HT1080 (cell line): Measurements from ENCODE around the gene MAPK8IP3. TPM values are rescaled to one million over a fixed set of nuclear protein-coding genes. Genes with fewer than 3 reads are reported as not detected.

Source experiments
- DNase-seq: peaks from one replicate; pipeline ENCODE4 v3.0.0-alpha.2; 2015; ENCODE audit warnings: low read depth
- total RNA-seq: library from RNA; depleted of rRNA; stranded (reverse); fragments of >200 nt; shearing (Covaris generic); gene quantifications from 2 replicates; pipeline ENCODE4 v1.2.3, GENCODE V29; 2014

MAPK8IP3 gene
- total RNA-seq, 1 experiment from 2014 or later: 27.4 TPM

DNA sequence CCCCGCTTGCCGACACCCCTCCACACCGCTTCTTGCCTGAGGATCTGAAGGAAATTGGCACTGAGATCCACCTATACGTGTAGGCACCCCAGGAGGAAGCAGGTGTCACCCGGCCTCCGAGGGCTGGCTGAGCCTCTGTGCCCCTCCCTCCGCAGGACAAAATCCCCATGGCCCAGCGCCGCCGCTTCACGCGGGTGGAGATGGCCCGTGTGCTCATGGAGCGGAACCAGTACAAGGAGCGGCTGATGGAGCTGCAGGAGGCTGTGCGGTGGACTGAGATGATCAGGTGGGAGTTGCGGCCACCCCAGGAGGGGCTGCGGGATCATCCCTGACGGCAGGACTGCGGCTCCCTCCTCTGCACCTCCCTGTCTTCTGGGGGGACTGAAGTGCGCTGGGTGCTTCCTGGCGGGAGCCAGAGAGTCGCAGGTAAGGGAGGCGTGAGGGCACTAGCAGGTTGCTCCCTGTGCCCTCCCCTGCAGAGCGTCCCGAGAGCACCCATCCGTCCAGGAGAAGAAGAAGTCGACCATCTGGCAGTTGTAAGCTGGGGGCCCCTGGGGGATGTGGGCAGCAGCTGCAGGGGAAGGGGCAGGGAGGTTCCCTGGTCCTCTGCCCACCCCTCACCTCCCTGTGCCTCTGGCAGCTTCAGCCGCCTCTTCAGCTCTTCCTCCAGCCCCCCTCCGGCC is 56.3 kb downstream of the MAPK8IP3 start:
- DNase-seq: no peak

GRCh38 chr16:1762879-1763520 is 57.0 kb downstream of the MAPK8IP3 start:
- DNase-seq: no peak

DNA sequence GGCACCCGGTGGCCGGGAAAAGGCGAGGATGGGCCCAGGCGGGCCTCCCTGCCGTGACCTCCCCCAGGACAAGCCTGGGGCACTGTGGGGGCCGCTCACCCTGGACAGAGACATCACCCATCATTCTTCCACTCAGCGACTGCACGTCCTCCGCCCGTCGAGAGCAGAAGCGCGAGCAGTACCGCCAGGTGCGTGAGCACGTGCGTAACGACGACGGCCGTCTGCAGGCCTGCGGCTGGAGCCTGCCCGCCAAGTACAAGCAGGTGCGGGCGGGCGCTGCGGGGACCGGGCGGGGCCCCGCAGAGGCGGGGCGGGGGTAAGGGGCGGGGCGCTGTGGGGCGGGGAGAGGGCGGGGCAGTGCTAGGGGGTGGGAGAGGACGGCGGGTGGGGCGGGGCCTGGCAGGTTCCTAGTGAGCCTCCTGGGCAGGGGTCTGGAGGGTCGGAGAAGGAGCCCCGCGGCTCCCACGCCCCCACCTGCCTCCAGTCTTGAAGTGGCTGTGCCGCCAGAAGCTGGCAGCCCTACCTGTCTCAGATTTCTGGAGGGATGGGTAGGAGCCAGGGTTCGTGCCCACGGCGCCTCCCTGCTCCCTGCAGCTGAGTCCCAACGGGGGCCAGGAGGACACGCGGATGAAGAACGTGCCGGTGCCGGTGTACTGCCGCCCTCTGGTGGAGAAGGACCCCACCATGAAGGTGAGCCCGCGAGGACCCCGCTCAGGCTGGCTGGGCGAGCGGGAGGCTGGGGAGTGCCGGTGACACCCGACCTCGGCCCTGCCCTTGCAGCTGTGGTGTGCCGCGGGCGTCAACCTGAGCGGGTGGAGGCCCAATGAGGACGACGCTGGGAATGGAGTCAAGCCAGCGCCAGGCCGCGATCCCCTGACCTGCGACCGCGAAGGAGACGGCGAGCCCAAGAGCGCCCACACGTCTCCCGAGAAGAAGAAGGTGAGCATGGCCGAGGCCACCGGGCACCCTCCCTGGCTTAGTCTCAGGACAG is 57.8 kb downstream of the MAPK8IP3 start:
- DNase-seq: no peak

GRCh38 chr16:1764971-1765370 is 59.0 kb downstream of the MAPK8IP3 start:
- DNase-seq: no peak

GRCh38 chr16:1765826-1766225 is 59.8 kb downstream of the MAPK8IP3 start:
- DNase-seq: no peak

- DNase-seq: no peak
Observed at GRCh38 chr16:1766231-1766630, 60.2 kb downstream of the MAPK8IP3 start.

DNA sequence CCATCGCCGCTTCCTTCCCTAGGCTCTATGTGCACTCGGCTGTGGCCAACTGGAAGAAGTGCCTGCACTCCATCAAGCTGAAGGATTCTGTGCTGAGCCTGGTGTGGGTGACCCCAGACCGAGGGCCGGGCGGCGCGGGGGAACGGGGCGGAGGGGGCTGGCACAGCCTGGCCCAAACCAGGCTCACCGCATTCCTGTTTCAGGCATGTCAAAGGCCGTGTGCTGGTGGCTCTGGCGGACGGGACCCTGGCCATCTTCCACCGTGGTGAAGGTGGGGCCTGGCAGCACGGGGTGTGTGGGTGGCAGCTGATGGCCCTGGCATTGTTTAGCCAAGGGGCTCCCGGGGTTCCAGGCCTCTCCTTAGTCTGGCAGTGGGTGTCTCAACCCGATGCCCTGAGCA is 60.7 kb downstream of the MAPK8IP3 start:
- no peak for DNase-seq

DNA sequence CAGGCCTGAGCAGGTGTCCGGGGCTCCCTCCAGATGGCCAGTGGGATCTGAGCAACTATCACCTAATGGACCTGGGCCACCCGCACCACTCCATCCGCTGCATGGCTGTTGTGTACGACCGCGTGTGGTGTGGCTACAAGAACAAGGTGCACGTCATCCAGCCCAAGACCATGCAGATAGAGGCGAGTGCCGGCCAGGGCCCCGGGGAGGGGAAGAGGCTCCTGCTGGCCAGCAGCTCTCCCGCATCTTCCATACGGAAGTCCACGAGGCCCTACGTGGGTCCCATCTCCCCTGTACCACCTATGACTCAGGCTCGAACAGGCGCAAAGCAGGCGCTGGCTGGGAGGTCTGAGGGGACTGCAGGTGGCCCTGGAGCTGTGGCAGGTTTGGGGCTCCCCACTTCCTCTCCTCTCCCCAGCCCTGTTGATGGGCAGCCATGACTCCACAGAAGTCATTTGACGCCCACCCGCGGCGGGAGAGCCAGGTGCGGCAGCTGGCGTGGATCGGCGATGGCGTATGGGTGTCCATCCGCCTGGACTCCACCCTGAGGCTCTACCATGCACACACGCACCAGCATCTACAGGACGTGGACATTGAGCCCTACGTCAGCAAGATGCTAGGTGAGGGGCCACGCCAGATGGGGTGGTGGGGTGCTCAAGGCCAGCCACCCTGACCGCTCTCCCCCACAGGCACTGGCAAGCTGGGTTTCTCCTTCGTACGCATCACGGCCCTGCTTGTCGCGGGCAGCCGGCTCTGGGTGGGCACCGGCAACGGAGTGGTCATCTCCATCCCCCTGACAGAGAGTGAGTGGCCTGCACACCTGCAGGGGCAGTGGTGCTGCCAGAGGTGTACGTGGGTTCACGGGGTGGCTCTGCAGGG is 61.4 kb downstream of the MAPK8IP3 start:
- DNase-seq: no peak

- DNase-seq: no peak
Observed at GRCh38 chr16:1768061-1768766, 62.2 kb downstream of the MAPK8IP3 start.

- no peak for DNase-seq
Observed at GRCh38 chr16:1768767-1769401, 62.9 kb downstream of the MAPK8IP3 start.

DNA sequence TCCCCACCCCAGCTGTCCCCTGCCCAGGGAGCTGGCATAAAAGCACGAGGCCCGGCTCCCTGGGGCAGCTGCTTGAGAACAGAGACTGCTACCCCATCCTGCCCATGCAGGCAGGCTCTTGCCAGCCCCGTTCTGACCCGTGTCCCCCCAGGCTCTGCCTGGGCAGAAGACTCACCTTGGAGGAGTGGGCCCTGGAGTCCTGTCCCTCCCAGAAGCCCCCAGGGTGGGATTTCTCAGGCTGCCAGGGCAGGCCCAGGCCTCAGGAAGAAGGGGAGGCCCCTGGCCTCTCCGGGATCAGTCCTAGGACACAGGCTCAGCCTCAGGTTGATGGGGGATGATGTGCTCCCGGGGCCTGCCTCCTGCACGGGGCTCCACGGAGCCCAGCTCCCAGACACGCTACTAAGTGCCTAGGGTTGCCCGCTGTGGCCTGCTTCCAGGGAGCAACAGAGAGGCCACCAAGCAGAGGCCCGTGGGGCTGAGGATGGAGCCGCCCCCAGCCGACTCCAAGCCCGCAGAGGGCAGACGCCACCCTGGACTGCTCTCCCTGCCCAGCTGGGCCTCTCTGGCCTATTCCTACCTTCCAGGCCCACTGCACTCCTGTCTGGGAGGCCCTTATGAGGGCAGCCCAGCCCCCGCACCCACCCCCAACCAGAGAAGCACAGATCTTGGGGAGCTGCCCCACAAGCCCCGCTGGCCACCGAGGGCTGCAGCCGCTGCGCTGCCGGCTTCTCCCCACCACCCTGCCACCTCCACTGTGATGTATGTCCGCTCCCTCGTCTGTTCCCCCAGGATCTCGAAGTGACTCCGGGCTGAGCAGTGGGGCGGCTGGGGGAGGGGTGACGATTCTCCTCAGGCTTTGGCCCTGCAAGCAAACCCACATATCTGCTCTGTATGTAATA is 63.7 kb downstream of the MAPK8IP3 start:
- no peak for DNase-seq

DNA sequence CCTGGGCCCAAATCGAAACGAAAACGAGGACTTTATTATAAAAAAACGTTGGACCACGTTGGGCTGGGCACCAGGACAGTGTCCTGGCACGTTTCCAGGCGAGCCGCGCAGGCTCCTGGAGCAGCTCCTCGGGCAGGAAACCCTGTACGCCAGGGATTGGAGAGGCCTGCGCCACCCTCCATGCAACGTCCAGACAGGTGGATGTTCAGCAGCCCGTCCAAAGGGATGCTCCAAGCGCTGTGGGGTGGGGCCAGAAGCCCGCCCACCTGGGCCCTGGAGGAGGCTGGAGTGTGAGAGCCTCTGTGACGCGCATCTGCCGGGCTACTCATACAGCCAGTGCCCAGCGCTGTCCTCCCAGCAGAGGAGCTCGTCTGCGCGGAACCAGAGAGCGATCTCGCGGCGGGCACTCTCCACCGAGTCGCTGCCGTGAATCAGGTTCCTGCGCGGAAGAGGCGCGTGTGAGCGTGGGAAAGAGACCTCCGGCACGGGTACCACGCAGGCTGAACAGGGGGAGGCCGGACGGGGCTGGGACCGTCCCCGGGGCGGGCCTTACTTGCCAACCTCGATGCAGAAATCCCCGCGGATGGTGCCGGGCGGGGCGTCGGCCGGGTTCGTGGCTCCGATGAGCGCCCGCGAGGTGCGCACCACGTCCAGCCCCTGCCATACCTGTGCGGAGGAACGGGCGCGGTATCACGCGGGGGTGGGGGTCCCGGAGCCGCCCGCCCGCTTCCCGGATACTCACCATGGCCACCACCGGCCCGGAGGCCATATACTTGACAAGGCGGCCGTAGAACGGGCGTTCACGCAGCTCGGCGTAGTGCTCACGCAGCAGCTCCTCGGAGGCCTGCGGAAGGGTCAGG is 64.6 kb downstream of the MAPK8IP3 start:
- no peak for DNase-seq

DNA sequence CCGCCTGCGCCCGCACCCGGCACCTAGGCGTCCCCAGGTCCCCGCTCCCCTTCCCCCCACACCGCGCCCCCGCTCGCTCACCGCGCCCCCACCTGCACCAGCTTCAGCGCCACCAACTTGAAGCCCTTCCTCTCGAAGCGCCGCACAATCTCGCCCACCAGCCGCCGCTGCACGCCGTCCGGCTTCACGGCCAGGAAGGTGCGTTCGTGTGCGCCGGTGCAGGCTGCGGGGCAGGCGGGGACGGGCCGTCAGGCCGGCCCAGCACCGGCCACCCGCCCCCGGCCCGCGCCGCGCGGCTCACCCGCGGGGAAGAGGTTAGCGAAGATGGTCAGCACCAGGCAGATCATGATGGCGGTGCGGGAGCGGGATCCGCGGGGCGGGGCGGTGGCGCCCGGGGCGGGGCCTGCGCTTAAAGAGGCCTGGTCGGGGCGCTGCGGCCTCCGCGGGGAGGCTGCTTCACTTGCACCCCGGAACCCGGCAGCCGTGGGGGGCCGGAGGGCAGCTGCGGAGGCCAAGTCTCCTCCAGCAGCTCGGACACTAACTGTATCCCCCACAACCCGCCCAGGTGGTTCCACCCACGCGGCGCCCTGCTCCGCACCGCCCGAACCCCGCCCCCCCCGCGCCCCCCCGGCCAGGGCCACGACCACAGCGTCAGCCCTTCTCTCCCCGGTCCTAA is 65.3 kb downstream of the MAPK8IP3 start, which contains the start of gene NME3:
Gene NME3, minus strand, starts transcription at position 356 of the 676 bp plus-strand sequence. Its CDS starts 9 bp downstream, at position 347.
- no peak for DNase-seq

- DNase-seq: no peak
Observed at GRCh38 chr16:1771864-1772361, 65.9 kb downstream of the MAPK8IP3 start.

DNA sequence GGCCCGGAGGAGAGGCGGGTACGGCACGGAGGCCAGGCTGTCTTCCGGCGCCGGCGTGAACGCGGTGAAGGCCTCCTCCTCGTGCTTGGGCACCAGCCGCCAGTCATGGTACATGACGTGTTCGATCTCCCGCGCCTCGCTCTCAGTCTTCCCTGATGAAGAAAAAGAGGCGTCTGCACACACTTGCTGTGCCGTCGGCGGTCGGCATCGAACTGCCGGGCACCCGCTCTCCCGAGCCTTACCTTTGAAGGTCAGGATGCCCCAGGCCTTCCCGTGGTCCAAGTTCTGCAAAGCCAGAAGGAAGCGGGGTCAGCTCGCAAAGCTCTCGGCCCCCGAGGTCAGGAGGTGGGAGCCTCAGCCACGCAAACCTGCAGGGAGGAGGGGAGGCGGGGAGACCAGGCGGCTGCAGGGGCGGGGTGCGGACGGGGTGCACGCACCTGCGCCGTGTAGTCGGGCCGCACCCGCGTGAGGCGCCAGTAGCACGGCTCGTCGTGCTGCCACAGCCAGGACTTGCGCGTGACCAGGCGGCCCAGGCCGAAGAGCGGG is 66.4 kb downstream of the MAPK8IP3 start, which contains the start of gene EME2:
Gene EME2, plus strand, starts transcription at position 449 of the 546 bp plus-strand sequence. CDS start 418 bp downstream, outside the sequence.
- DNase-seq: peak; percentile 38
